Measurements from ENCODE around the gene INO80E. TPM values are rescaled to one million over a fixed set of nuclear protein-coding genes. Genes with fewer than 3 reads are reported as not detected.

INO80E gene
- total RNA-seq, 1 experiment from 2014 or later = 90.1 TPM

DNA sequence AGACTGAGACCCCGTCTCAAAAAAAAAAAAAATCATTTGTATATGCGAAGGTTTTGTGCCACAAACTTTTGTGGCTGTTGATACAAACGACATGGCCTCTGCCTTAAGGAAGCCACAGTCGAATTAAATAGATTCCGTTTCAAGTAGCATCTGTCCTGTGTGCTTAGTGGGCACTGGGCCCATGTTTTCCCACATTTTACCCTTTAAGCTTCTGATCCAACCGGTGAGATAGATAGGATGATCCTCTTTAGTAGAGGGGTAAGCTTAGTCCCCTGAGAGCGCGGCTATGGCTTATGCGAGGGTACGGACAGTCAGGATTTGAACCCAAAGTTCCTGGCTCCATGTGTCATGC, 34.9 kb upstream of the INO80E start:
- no TSS peak for BruUV-seq (replicated peaks)
- H3K27ac Mint-ChIP-seq (ENCODE audit: low read depth, unreplicated experiment) = peak overlapping the region; percentile 31
- H3K27me3 Mint-ChIP-seq (ENCODE audit: insufficient read depth, unreplicated experiment) = no peaks in the 10 kb centered on the region
- no peaks in the 10 kb centered on the region for H3K9me3 Mint-ChIP-seq (ENCODE audit: unreplicated experiment)
- intact Hi-C loops (cut with micrococcal nuclease) = loop anchor here (1.0 kb wide), 1 partner anchor 35 kb away; the partner anchor contains the start of gene KCTD13
- DNase-seq (ENCODE audit: unreplicated experiment) = no peak
- ChIA-PET CTCF (interaction anchor here (0.6 to 3.2 kb wide), 7 partner anchors 9 to 897 kb away, joined by 3 to 25 read pairs (median 3); no protein-coding TSS in a partner anchor), POLR2A (interaction anchor here (0.6 to 3.8 kb wide), 14 partner anchors 8 to 145 kb away, joined by 3 to 75 read pairs (median 6); partner anchors contain the start of genes ASPHD1, HIRIP3, KCTD13 and MVP)
- TF ChIP-seq, protein P1, sequence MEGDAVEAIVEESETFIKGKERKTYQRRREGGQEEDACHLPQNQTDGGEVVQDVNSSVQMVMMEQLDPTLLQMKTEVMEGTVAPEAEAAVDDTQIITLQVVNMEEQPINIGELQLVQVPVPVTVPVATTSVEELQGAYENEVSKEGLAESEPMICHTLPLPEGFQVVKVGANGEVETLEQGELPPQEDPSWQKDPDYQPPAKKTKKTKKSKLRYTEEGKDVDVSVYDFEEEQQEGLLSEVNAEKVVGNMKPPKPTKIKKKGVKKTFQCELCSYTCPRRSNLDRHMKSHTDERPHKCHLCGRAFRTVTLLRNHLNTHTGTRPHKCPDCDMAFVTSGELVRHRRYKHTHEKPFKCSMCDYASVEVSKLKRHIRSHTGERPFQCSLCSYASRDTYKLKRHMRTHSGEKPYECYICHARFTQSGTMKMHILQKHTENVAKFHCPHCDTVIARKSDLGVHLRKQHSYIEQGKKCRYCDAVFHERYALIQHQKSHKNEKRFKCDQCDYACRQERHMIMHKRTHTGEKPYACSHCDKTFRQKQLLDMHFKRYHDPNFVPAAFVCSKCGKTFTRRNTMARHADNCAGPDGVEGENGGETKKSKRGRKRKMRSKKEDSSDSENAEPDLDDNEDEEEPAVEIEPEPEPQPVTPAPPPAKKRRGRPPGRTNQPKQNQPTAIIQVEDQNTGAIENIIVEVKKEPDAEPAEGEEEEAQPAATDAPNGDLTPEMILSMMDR (IDR thresholded peaks at IDR 0.05; ENCODE audit: unreplicated experiment) = no peak
- H3K4me1 Mint-ChIP-seq (ENCODE audit: insufficient read depth, unreplicated experiment) = peaks cover 16% of the 10 kb centered on the region
- H3K4me3 Mint-ChIP-seq (ENCODE audit: unreplicated experiment) = peak overlapping the region; percentile 89
- peaks cover 10% of the 10 kb centered on the region for H3K36me3 Mint-ChIP-seq (ENCODE audit: insufficient read depth, unreplicated experiment)

DNA sequence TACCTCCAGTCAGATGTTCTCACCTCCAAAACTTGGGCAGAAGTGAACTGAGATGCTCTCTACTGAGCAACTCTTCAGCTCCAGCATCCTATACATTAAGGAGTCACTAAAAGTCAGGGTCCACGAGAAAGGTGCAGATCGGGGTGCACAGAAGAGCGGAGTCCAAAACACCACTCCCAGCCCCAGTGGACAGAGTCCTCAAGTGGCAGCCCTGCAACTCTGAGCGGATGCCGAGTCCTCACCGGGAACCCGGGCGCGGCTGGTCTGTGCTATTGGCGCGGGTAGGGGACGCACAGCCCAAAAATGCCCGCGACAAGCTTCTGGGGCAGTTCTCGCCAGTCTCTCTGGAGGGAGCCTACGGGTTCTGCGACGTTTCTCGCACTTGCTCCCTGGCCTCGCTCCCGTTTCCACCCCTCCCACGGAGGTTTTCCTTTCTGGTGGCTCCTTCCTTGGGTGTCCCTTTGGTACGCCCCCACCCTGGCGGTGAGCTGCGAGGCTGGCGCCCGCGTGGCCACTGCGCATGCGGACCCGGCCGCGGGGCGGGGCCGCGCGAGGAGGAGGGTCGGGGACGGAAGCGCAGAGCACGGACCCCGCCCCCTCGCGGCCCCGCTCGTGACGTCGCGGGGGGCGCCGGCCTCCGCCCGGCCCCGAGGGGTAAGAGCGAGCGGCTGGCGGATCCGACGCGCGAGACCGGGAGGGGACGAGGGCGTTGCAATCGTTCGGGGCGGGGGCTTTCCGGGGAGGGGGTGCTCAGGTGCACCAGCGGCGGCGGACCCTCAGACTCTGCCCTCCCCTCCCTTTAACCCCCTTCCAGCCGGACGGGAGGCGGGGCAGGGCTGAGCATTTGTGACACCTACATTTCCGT, 34.3 kb upstream of the INO80E start, which contains the start of gene TMEM219:
Gene TMEM219, plus strand, starts transcription at position 601 of the 865 bp plus-strand sequence. CDS start 1,065 bp downstream, outside the sequence.
- no TSS peak for BruUV-seq (replicated peaks)
- ChIA-PET CTCF (interaction anchor here (0.6 to 3.2 kb wide), 12 partner anchors 9 to 896 kb away, joined by 3 to 25 read pairs (median 3); partner anchors contain the start of gene KCTD13), POLR2A (interaction anchor here (0.6 to 3.8 kb wide), 21 partner anchors 9 to 1729 kb away, joined by 3 to 75 read pairs (median 4); partner anchors contain the start of genes ALDOA, ASPHD1, CDIPT and HIRIP3)
- H3K4me1 Mint-ChIP-seq (ENCODE audit: insufficient read depth, unreplicated experiment) = peaks cover 16% of the 10 kb centered on the region
- peak within 1 kb of the TSS; percentile 89 for H3K4me3 Mint-ChIP-seq (ENCODE audit: unreplicated experiment)
- H3K36me3 Mint-ChIP-seq (ENCODE audit: insufficient read depth, unreplicated experiment) = peaks cover 10% of the 10 kb centered on the region
- intact Hi-C loops (cut with micrococcal nuclease) = loop anchor here (1.0 kb wide), 1 partner anchor 35 kb away; the partner anchor contains the start of gene KCTD13
- H3K27me3 Mint-ChIP-seq (ENCODE audit: insufficient read depth, unreplicated experiment) = no peaks in the 10 kb centered on the region
- TF ChIP-seq, protein P1 (IDR thresholded peaks at IDR 0.05; ENCODE audit: unreplicated experiment) = peak; percentile 14
- peak within 1 kb of the TSS; percentile 77 for H3K27ac Mint-ChIP-seq (ENCODE audit: low read depth, unreplicated experiment)
- H3K9me3 Mint-ChIP-seq (ENCODE audit: unreplicated experiment) = no peaks in the 10 kb centered on the region
- DNase-seq (ENCODE audit: unreplicated experiment) = peak; percentile 77

DNA sequence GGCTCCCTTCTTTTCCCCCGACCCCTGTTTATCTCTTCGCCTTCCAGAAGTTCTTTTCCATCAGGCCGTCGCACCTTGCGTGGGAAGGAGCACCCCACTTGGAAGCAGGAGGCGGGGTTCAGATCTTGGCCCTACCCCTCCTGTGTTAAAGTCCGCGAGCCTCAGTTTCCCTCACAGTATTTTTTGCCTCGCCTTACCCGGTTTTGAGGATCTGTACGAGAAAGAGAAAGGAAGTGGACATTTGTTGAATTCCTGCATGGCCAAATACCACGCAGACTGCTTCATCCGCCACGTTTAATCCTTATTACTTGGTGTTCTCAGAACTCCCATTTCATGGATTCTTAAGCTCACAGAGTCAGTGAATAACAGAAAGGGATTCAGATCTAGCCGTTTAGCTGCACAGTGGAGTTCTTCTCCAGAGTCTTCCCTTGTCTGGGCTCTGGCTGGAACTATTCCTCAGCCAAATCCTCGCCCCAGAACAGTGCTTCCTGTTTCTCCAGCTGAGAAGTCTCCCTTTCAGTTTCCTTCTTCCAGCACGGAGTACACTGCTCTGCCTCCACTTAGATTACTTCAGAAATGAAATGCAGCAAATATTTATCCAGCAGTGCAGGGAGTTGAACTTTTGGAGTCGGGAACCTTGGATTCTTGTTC, 33.6 kb upstream of the INO80E start:
- BruUV-seq (replicated peaks) = TSS peak; percentile 59
- Mint-ChIP-seq H3K36me3 (ENCODE audit: insufficient read depth, unreplicated experiment) (peaks cover 14% of the 10 kb centered on the region), H3K27me3 (ENCODE audit: insufficient read depth, unreplicated experiment) (no peaks in the 10 kb centered on the region), H3K4me1 (ENCODE audit: insufficient read depth, unreplicated experiment) (peaks cover 16% of the 10 kb centered on the region), H3K27ac (ENCODE audit: low read depth, unreplicated experiment) (peak overlapping the region; percentile 77), H3K4me3 (ENCODE audit: unreplicated experiment) (peak overlapping the region; percentile 89), H3K9me3 (ENCODE audit: unreplicated experiment) (no peaks in the 10 kb centered on the region)
- TF ChIP-seq, protein P1 (IDR thresholded peaks at IDR 0.05; ENCODE audit: unreplicated experiment) = no peak
- ChIA-PET POLR2A (interaction anchor here (0.6 to 3.8 kb wide), 19 partner anchors 9 to 283 kb away, joined by 3 to 75 read pairs (median 4); partner anchors contain the start of genes ALDOA, ASPHD1, CDIPT and HIRIP3), CTCF (interaction anchor here (1.1 to 3.2 kb wide), 6 partner anchors 18 to 155 kb away, joined by 3 to 25 read pairs (median 4); partner anchors contain the start of gene KCTD13)
- intact Hi-C loops (cut with micrococcal nuclease) = no loop called here
- peak; percentile 19 for DNase-seq (ENCODE audit: unreplicated experiment)

All from MCF 10A (cell line).